A673 (cell line): Measurements from ENCODE around the gene DUXA. TPM values are rescaled to one million over a fixed set of nuclear protein-coding genes. Genes with fewer than 3 reads are reported as not detected.
A peak's percentile ranks its signal among the peaks of the same experiment; 100 is the strongest.
"Not testable (repeated sequence)": the region's sequence is repeated elsewhere in the genome, so short reads cannot be mapped to it uniquely, and the experiment has no call there.

Experiments used
- BruUV-seq: library from RNA; stranded (reverse); fragments of 400-500 nt; replicated peaks from 2 replicates; lab custom pipeline; 2021; lab: Mats Ljungman, UMichigan
- CTCF ChIA-PET: fragments of 300-600 bp; sonication (Branson Sonifier 250); formaldehyde crosslinking; loops from one replicate; lab custom pipeline; 2022; ENCODE audit warnings: antibody characterized with exemption; lab: Charles Lee
- POLR2A ChIA-PET: fragments of 300-600 bp; sonication (Branson Sonifier 250); formaldehyde crosslinking; loops from one replicate; lab custom pipeline; 2022; ENCODE audit warnings: antibody characterized with exemption; ENCODE audit not compliant: low non-redundant PET; lab: Charles Lee
- DNase-seq: peaks from one replicate; pipeline ENCODE4 v3.0.0-alpha.2; 2015; ENCODE audit warnings: low spot score
- H3K27ac ChIP-seq: fragments of 200-600 bp; sonication (generic); 2 replicates; pipeline ENCODE4 v1.5.1; 2016; ENCODE audit warnings: mixed run types, low read depth, mild to moderate bottlenecking, mixed read lengths, antibody characterized with exemption, low read length; ENCODE audit not compliant: poor library complexity, severe bottlenecking
- H3K27me3 ChIP-seq: fragments of 200-600 bp; sonication (generic); replicated peaks from 2 replicates; pipeline ENCODE4 v1.6.1; 2017; ENCODE audit warnings: mixed run types, low read depth, mild to moderate bottlenecking, mixed read lengths, antibody characterized with exemption, low read length; ENCODE audit not compliant: insufficient read depth, poor library complexity
- H3K36me3 ChIP-seq: fragments of 200-600 bp; sonication (generic); 2 replicates; pipeline ENCODE4 v1.6.1; 2016; ENCODE audit warnings: mixed run types, mild to moderate bottlenecking, mixed read lengths, antibody characterized with exemption, low read length; ENCODE audit not compliant: insufficient read depth, poor library complexity, severe bottlenecking
- H3K4me1 ChIP-seq: fragments of 200-600 bp; sonication (generic); 2 replicates; pipeline ENCODE4 v1.6.1; 2017; ENCODE audit warnings: mixed run types, mild to moderate bottlenecking, mixed read lengths, antibody characterized with exemption, low read length; ENCODE audit not compliant: insufficient read depth, poor library complexity, severe bottlenecking
- H3K4me3 ChIP-seq: fragments of 200-600 bp; sonication (generic); 2 replicates; pipeline ENCODE4 v1.5.1; 2016; ENCODE audit warnings: low read depth, mixed run types, mild to moderate bottlenecking, mixed read lengths, low read length; ENCODE audit not compliant: poor library complexity, severe bottlenecking
- H3K9me3 ChIP-seq: fragments of 200-600 bp; sonication (generic); 2 replicates; pipeline ENCODE4 v1.6.1; 2016; ENCODE audit warnings: mixed run types, low read depth, mild to moderate bottlenecking, mixed read lengths, antibody characterized with exemption, low read length; ENCODE audit not compliant: poor library complexity, severe bottlenecking
- CTCF ChIP-seq: fragments of 300-800, 200-600 bp; sonication (generic); conservative IDR thresholded peaks from 2 replicates; pipeline ENCODE4 v1.5.1; 2017; ENCODE audit warnings: low read depth, mild to moderate bottlenecking, antibody characterized with exemption, low read length, moderate library complexity, mixed read lengths
- EZH2 ChIP-seq: fragments of 200-600 bp; sonication (generic); IDR thresholded peaks from 2 replicates; pipeline ENCODE4 v1.6.1; 2017; ENCODE audit warnings: borderline replicate concordance, low read depth, mild to moderate bottlenecking, mixed read lengths, antibody characterized with exemption, low read length; ENCODE audit not compliant: poor library complexity, severe bottlenecking
- intact Hi-C: fragments of 100-400 bp; cut with micrococcal nuclease; formaldehyde crosslinking; loops from one replicate; pipeline ENCODE4 v1.10.0; 2022; ENCODE audit not compliant: unreplicated experiment
- total RNA-seq: library from RNA; stranded (reverse); gene quantifications from 2 replicates; pipeline ENCODE4 v1.2.3, GENCODE V29; 2021

DUXA gene
- total RNA-seq, 1 experiment from 2014 or later, result not detected

GRCh38 chr19:57118848-57119247 is 48.4 kb downstream of the DUXA start:
- peaks cover 14% of the 10 kb centered on the region for H3K9me3 ChIP-seq
- no peak overlapping the region for H3K4me3 ChIP-seq
- POLR2A ChIA-PET, result no interaction called here
- H3K4me1 ChIP-seq, result no peaks in the 10 kb centered on the region
- no peak for TF ChIP-seq CTCF
- no peak for TF ChIP-seq EZH2
- no peaks in the 10 kb centered on the region for H3K27me3 ChIP-seq
- no peaks in the 10 kb centered on the region for H3K36me3 ChIP-seq
- CTCF ChIA-PET, result no interaction called here
- intact Hi-C loops, result no loop called here
- H3K27ac ChIP-seq, result no peak overlapping the region
- no TSS peak for BruUV-seq
- DNase-seq, result no peak

DNA sequence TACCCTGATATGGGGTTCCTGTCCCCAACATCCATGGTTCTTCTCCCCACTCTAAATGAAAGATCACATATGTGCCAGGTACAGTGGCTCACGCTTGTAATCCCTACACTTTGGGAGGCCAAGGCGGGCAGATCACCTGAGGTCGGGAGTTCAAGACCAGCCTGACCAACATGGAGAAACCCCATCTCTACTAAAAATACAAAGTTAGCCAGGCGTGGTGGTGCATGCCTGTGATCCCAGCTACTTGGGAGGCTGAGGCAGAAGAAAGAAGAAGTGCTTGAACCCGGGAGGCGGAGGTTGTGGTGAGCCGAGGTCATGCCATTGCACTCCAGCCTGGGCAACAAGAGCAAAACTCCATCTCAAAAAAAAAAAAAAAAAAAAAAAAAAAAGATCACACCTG is 53.8 kb downstream of the DUXA start:
- intact Hi-C loops, H3K36me3 ChIP-seq, H3K27ac ChIP-seq, H3K4me1 ChIP-seq, DNase-seq, CTCF ChIA-PET, POLR2A ChIA-PET, H3K27me3 ChIP-seq, H3K4me3 ChIP-seq, BruUV-seq: not testable (repeated sequence)
- peaks cover 48% of the 10 kb centered on the region for H3K9me3 ChIP-seq

- CTCF ChIA-PET, result no interaction called here
- TF ChIP-seq CTCF (no peak), EZH2 (no peak)
- H3K27ac ChIP-seq, result no peak overlapping the region
- no peaks in the 10 kb centered on the region for H3K36me3 ChIP-seq
- POLR2A ChIA-PET, result no interaction called here
- peaks cover 4% of the 10 kb centered on the region for H3K27me3 ChIP-seq
- intact Hi-C loops, result no loop called here
- no TSS peak for BruUV-seq
- H3K4me1 ChIP-seq, result no peaks in the 10 kb centered on the region
- DNase-seq, result no peak
- H3K4me3 ChIP-seq, result no peak overlapping the region
- peaks cover 49% of the 10 kb centered on the region for H3K9me3 ChIP-seq
Observed at GRCh38 chr19:57111329-57111644, 56.0 kb downstream of the DUXA start.

- H3K4me3 ChIP-seq, result no peak overlapping the region
- no peak overlapping the region for H3K27ac ChIP-seq
- ChIA-PET POLR2A (no interaction called here), CTCF (no interaction called here)
- intact Hi-C loops, result no loop called here
- H3K36me3 ChIP-seq, result no peaks in the 10 kb centered on the region
- peaks cover 9% of the 10 kb centered on the region for H3K27me3 ChIP-seq
- TF ChIP-seq EZH2, result no peak
- no peak for TF ChIP-seq CTCF
- DNase-seq, result peak; percentile 25
- BruUV-seq, result no TSS peak
- peaks cover 49% of the 10 kb centered on the region for H3K9me3 ChIP-seq
- no peaks in the 10 kb centered on the region for H3K4me1 ChIP-seq
Observed at GRCh38 chr19:57110592-57111328, 56.5 kb downstream of the DUXA start.
